DMS79 treated with DMSO at 0.1 percent for 48 hours (cell line): ENCODE data around the gene NUMA1.

ENCODE experiments used
- DNase-seq: peaks from one replicate; lab custom pipeline; 2025; lab: John Stamatoyannopoulos, UW

The NUMA1 gene

GRCh38 chr11:72080326-72081183 is at the start of gene NUMA1, which contains the start of gene LRRC51:
NUMA1 (minus strand) TSS chr11:72080542; CDS start chr11:72035943, 44,599 bp downstream.
LRRC51 (plus strand) TSS chr11:72080850; CDS start chr11:72089084, 8,234 bp downstream.
- DNase-seq: peak; percentile 100

- no peak for DNase-seq
Measured at GRCh38 chr11:72129381-72129780, 49.0 kb upstream of the NUMA1 start.

- DNase-seq: no peak
Measured at GRCh38 chr11:72127923-72128322, 47.6 kb upstream of the NUMA1 start.

DNA sequence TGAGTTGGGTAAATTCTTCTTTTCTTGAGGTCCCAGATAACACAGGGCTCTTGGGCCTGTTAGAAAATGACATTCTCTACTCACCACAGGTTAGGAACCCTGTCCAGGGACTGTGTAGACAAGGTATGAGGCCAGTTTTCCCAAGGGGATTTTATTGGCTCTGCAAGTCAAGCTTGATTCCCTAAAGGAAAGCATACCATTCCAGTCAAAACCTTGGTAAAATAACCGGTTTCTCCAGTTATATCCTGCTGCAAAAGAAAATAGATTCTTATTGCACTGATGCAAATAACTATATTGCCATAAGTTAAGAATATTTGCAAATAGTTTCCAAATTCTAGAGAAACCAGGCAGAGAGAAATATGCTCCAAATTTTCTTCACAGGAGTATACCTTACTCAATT is 45.6 kb upstream of the NUMA1 start:
- no peak for DNase-seq

- no peak for DNase-seq
Measured at GRCh38 chr11:72124046-72124445, 43.7 kb upstream of the NUMA1 start.

GRCh38 chr11:72123117-72123653 is 42.8 kb upstream of the NUMA1 start:
- no peak for DNase-seq

DNA sequence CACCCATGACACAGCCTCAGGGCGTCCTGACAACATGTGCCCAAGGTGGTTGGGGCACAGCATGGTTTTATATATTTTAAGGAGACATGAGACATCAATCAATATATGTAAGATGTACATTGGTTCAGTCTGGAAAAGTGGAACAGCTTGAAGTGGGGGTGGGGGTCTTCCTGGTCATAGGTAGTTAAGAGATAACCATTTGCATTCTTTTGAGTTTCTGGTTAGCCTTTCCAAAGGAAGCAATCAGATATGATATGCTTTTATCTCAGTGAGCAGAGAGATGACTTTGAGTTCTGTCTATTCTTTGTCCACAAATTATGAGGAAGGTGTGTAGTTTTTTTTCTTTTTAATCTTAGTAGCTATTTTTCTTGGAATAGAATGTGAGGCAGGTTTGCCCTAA is 42.3 kb upstream of the NUMA1 start:
- DNase-seq: no peak

- DNase-seq: no peak
Measured at GRCh38 chr11:72120930-72121329, 40.6 kb upstream of the NUMA1 start.

DNA sequence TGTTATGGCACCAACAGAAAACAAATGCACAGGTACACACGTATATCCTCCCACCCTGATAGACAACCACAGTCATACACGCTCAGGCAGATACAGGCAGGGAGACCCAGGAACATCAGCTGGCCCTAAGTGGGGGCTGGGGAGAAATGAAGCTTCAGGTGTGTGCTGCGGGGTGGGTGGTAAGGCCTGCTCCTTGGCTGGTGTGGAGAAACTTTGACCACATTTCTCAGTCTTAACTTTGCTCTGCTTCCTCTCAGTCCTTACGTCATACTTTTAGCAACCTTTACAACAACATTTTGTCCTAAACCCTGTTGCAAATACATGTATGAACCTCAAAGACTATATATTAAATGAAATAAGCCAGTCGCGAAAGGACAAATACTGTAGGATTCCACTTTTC is 38.9 kb upstream of the NUMA1 start:
- no peak for DNase-seq

GRCh38 chr11:72116019-72116755 is 35.8 kb upstream of the NUMA1 start:
- no peak for DNase-seq

DNA sequence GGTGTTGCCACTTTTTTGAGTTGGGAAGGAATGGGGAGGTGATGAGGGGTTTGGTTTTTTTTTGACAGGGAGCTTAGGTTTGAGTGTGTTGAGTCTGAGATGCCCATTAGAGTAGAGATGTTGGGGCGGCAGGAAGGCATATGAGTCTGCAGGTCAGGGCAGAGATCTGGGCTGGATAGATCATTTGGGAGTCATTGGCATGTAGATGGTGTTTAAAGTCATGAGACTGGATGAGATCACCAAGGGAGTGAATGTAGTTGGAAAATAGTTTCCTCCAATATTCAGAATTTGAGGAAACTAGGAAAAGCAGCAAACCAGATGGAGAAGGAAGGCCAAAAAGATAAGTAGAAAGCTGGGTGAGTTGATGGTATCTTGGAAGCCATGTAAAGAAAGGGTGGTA is 34.2 kb upstream of the NUMA1 start:
- DNase-seq: no peak

- DNase-seq: peak; percentile 82
Measured at GRCh38 chr11:72112978-72113808, 32.9 kb upstream of the NUMA1 start.

- DNase-seq: peak; percentile 100
Measured at GRCh38 chr11:72112143-72112977, 32.0 kb upstream of the NUMA1 start, which contains the start of gene ANAPC15. ANAPC15 (minus strand) TSS chr11:72112695; CDS start chr11:72111276, 1,419 bp downstream.

DNA sequence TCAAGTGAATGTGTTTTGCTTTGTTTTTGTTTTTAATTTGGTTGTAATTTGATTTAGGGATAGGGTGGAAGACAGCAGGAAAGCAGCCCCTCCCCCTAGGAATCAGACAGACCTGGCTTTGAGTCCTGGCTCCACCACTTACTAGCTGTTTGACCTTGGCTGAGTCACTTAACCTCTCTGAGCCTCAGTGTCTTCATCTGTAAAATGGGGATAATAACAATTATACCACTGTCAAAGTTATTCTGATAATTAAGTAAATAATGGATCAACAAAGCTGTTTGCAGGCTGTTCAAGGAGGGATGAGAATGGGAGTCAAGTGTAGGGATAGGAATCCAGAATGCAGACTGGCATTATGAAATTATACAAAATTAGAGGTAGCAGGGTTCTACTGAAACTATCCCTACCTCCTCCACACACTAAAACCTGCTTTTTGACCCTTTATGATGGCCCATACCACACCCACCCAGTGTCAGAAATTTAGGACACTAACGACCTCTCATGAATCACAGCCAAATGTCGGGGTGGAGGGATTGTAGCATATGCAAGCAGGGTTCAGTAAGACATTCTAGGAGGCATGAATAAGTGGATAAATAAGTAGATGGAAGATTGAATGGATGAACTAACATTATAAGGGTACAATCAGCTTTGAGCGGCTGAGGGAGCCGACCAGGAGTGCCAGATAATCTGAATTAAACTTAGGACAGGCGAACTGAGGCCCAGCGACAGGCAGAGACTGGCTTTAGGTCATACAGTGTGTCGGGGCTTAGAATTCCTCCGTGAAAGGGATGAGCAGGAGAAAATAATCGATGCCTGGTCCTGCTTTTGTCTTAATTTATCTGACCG is 31.2 kb upstream of the NUMA1 start:
- DNase-seq: no peak

GRCh38 chr11:72105888-72106287 is 25.5 kb upstream of the NUMA1 start, which contains the start of gene TOMT:
TOMT (plus strand) TSS chr11:72105924; CDS start chr11:72105952, 28 bp downstream.
- no peak for DNase-seq

DNA sequence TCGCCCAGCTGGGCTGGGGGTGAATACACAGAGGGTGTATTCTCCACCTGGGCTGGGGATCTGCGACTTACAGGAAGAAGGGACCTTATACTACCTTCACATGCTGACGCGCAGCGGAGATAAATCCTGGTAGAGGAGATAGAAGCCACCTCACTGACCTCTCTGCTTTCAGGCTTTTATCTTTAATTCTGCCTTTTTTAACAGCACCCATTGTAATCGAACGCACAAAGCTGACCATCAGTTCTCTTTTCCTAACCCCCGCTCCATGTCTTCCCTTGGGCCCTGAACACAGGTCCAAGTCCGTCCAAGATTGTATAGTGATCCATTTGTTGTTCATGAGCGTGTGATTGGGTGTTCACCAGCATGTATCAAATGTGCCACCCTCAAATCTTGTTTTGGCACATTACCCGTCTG is 23.4 kb upstream of the NUMA1 start:
- DNase-seq: no peak

GRCh38 chr11:72102946-72103753 is 22.8 kb upstream of the NUMA1 start, which contains the start of gene LAMTOR1:
LAMTOR1 (minus strand) TSS chr11:72103297; CDS start chr11:72103224, 73 bp downstream.
- DNase-seq: peak; percentile 99

DNA sequence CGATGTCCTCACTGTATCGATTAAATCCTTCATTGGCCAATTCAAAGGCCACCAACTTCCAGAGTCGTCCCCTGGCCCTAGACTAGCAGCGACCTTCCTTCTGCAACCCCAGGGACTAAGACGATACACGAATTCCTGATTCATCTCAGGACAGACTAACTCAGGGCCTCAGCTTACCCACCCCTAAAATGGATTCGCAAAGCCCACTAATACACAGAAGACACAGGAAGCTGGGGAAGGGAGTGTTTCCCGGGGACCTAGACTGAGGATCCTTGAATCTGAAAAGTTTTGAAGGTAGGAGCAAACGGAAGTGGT is 22.2 kb upstream of the NUMA1 start:
- DNase-seq: no peak

GRCh38 chr11:72102162-72102561 is 21.8 kb upstream of the NUMA1 start:
- DNase-seq: no peak
